GM21619 (cell line): ENCODE measurements around the gene ABCA9.
"Not testable (repeated sequence)": the region's sequence is repeated elsewhere in the genome, so short reads cannot be mapped to it uniquely, and the experiment has no call there.

Experiments
- ATAC-seq: cut with Tn5 transposase; IDR thresholded peaks from one replicate; pipeline ENCODE4 v1.9.1; 2021; ENCODE audit not compliant: unreplicated experiment

Gene ABCA9, protein sequence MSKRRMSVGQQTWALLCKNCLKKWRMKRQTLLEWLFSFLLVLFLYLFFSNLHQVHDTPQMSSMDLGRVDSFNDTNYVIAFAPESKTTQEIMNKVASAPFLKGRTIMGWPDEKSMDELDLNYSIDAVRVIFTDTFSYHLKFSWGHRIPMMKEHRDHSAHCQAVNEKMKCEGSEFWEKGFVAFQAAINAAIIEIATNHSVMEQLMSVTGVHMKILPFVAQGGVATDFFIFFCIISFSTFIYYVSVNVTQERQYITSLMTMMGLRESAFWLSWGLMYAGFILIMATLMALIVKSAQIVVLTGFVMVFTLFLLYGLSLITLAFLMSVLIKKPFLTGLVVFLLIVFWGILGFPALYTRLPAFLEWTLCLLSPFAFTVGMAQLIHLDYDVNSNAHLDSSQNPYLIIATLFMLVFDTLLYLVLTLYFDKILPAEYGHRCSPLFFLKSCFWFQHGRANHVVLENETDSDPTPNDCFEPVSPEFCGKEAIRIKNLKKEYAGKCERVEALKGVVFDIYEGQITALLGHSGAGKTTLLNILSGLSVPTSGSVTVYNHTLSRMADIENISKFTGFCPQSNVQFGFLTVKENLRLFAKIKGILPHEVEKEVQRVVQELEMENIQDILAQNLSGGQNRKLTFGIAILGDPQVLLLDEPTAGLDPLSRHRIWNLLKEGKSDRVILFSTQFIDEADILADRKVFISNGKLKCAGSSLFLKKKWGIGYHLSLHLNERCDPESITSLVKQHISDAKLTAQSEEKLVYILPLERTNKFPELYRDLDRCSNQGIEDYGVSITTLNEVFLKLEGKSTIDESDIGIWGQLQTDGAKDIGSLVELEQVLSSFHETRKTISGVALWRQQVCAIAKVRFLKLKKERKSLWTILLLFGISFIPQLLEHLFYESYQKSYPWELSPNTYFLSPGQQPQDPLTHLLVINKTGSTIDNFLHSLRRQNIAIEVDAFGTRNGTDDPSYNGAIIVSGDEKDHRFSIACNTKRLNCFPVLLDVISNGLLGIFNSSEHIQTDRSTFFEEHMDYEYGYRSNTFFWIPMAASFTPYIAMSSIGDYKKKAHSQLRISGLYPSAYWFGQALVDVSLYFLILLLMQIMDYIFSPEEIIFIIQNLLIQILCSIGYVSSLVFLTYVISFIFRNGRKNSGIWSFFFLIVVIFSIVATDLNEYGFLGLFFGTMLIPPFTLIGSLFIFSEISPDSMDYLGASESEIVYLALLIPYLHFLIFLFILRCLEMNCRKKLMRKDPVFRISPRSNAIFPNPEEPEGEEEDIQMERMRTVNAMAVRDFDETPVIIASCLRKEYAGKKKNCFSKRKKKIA (N-terminal part only)

DNA sequence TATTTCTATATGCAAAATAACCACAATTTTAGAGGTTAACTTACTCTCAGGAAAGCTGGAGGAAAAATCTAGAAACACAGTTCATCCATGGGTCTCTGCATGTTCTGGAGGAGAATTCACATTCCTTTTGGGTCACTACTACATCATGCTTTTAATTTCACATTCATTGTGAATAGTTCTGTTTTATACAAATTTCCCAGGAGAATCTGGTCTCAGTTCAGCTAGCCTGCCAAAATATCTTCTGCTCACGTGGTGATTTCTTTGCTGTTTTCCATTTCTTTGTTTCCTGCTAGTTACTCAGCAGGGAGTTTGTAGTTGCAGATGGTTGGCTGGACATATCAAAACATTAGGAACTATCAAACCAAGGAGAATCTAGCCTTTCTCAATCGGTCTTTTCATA, at the start of gene ABCA9:
Gene ABCA9 (minus strand): TSS at position 106 of the 400 bp plus-strand sequence. CDS start 9,801 bp downstream, outside the sequence.
- ATAC-seq = no peak

DNA sequence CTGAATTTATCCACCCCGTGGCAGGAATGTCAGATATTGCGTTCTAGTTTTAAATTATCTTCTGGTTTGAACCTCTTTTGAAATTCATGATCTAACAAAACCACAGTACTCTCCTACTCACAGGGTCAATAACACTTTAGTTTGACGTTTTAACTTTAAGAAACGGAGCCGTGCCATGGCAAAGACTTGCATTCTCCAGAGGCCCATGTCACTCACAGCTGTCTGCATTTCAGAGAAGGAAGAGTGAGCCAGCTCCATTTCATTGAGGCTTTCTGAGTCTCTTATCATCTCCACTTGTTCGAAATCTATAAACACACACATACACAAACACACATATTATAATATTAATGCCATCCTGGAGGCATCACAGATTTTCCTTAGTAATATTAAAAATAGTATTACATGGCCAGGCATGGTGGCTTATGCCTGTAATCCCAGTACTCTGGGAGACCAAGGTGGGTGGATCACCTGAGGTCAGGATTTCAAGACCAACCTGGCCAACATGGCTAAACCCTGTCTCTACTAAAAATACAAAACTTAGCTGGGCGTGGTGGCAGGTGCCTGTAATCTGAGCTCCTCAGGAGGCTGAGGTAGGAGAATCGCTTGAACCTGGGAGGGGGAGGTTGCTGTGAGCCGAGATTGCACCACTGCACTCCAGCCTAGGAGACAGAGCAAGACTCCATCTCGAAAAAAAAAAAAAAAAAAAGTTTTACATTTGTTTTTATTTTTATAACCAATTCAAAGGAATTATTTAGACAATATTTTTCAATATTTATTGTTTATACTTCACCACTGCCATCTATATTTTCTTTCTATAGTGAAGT, 45.4 kb upstream of the ABCA9 start:
- ATAC-seq = no peak

DNA sequence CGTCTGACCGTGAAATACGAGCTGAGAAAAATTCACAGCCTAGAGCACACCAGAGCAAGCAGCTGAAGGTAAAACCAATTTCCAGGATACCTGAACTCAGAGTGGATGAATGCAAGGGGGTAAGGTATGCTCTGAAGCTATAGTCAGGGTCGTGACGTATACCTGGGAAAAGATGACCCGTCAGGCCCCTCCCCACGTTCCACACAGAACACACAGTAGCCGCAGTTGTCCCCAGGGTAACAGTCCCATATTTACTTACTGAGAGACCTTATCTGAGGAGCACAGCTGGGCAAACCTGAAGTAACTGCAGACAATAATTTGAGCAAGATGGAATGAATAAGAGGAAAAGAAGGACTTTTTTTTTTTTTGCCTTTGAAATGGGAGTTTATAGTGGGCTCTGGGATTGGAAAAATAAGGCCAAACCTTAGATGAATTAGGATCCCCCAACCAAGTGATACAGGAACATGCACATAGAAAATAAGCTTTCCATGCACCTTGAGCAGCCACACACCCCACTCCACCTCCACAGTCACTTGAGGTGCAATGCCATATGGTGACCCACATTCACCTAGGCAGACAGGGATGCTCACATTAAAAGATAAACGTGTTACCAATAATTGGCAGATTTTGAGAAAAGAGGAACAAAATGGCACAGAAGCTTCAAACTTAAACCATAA, 43.0 kb upstream of the ABCA9 start:
- no peak for ATAC-seq

DNA sequence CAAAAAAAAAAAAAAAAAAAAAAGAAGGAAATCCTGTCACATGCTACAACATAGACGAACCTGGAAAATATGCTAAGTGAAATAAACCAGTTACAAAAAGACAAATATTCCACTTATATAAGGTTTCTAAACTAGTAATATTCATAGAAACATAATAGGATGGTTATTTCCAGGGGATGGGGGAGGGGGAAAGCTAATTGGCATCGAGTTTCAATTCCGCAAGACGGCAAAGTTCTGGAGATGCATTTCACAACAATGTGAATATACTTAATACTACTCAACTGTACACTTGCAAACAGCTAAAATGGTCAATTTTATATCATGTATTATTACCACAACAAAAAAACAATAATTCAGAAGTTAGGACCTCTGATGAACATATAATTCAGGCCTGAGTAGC, 37.9 kb upstream of the ABCA9 start:
- ATAC-seq = no peak

DNA sequence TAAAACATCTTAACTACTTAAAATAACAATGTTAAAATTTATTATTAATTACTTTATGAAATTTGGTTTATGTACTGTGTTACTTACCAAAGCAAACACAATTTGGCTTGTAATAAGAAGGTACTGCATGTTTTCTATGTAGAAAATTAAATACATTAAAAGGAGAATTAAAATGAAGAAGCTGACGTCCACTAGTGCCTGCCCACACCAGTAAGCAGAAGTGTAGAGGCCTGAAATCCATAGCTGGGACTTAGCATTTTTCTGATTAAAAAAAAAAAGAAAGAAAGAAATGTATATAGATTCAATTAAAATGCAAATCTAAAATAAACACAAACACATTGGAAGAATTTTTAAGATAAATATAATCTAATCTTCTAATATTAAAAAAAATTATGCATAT, 35.8 kb upstream of the ABCA9 start:
- no peak for ATAC-seq

DNA sequence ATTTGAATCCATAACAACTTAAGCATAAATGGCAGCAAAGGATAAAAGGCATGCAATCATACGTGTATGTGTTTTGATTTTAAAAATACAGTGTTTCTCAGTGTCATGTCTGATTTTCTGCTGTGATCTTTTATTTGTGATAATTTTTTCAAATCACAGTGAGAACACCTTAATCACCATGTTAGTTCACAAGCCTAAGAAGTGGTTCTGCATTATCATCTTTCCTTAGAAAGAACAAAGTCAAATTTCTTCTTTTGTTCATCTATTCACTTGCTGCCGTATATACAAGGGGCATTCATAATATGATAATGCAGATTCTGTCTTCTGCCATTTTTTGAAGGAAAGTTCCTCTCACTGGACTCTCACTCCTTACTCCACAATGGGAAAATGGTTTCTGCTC, 33.3 kb upstream of the ABCA9 start:
- no peak for ATAC-seq

DNA sequence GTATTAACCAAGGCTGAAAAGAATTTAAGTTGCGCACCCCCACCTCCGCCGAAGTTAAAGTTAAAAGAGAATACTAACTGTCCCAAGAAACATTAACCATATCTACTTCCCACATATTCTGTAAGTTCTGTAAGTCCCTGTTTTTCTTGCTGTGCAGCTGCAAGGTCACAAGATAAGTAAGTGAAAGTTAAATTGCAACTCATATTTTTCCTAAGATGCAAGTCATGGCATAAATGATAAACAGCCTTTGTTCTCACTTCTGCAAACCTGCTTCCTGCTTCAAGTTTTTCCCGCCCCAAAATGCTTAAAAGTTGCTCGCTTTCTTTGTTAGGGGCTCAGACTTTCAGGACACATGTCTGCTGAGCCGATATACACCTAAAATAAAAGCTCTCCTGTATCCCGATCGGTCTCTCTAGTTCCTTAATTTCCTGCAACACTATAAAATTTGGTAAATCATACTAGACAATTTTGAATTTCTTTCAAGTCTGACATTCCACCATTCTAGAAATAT, 32.6 kb upstream of the ABCA9 start:
- ATAC-seq = no peak

DNA sequence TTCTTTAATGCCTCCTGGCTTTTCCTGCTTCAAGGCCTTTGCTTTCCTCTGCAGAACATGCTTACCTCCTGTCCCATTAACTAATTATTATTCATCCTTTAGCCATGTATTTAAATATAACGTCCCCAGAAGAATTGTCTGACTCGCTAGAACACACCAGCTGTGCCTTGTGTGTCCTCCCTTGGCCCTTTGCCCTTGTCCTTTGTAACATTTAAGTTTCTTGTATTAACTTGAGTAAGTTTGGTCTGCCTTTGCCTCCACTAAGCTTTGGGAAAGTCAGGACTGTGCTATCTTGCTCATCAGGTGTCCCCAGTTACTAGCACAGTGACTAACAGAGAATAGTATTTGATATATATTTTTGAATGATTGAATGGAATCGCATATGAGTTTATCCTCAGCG, 29.6 kb upstream of the ABCA9 start:
- ATAC-seq = no peak

DNA sequence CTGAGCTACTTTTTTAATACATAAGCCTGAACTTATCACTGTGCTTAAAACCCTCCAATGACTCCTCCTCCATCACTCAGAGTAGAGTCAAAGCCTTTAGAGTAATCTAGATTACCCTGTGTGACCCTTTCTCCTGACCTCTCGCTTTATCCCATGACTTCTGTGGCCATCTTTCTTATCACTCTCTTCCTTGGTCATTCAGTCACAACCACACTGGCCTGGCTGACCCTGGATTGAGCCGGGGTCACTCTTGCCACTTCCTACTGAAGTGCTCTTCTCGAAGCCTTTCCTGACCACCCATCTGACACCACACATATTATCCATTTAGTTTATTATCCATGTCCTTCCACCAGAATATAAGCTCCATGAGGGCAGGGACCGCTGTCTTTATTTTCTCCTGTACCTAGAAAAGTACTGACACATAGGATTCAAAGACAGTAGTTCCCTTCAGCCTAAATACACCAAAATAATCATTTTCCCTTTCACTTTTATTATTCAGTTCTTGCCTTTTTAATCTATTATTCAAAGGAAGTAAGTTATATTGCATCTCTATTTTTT, 28.0 kb upstream of the ABCA9 start:
- ATAC-seq = no peak

DNA sequence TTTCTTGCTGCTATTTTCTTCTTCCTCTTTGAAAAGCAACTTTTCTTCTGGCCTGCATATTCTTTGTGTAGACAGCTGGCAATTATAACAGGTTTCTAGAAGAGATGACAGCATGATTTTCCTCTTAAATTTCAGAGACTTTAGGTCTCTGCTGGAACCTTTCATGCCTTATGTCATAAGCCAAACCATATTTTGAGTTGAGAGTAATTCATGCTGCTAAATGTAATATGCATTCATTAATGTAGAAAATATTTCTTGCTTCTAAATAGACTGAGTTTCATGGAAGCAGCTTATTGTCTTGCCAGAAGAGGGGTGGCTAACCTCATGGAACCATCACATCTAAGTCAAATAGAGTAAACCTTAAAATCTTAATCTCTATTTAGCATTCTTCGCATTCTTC, 25.9 kb upstream of the ABCA9 start:
- ATAC-seq = no peak

DNA sequence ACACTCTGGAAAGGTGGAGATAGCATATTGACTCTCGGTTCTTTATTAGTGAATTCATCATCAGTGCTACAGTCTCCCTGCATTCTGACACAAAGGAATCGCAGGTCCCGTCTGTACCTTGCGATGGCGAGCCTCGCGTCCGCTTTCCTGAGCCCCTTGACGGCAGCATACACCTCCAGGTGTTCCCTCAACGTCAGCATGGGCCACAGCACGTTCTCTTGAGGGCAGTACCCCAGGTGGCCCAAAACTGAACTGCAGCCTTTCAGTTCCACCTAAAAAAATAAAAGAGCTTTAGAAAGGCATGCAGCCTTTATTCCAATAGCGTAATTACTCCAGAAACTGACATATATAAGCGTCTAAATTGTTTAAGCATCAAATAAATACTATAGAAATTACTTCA, 24.2 kb upstream of the ABCA9 start:
- no peak for ATAC-seq

DNA sequence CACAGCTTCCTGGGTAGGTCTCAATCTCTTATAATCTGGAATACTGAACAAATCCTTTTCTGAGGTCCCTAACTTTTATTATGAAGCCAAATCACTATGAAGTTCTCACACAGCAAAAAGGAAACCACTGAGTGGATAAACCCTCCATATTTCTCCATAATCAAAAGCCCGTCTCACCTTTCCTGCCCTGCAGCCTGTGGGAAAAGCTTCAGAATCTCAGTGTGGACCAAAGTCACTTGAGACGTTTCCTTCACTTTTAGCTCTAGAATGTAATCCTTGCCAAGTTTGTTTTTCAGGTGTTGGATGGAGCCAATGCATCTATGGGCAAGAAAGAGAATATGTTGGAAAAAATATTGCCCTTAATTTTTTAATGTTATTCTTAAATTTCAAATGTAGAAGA, 22.0 kb upstream of the ABCA9 start:
- ATAC-seq = no peak

DNA sequence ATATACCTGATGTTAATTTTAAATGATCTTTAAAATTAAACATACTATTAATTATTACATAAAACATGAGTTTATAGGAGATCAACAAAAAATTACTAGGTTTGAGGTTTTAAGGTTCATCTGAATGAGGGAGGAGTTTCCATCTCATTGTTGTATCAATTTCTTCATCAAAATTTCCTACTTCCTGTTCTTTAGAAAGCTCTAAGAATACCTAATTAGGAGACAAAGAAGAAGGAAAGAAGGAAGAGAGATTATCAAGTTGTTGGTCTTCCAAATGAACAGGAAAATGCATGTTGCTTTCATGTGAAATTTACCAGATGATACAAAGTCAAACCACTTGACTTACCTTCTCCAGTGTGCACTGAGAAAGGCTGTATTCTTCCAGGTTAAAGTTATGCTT, 18.1 kb upstream of the ABCA9 start:
- ATAC-seq = no peak

DNA sequence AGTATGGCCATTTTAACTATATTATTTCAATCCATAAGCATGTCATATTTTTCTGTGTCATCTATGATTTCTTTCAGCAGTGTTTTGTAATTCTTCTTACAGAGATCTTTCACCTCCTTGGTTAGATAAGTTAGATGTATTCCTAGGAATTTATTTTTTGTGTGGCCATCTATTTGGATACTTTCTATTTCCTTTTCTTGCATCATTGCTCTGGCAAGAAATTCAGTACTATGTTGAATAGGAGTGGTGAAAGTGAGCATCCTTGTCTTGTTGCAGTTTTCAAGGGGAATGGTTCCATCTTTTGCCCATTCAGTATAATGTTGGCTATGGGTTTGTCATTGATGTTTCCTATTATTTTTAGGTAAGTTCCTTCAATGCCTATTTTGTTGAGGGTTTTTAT, 15.1 kb upstream of the ABCA9 start:
- no peak for ATAC-seq

DNA sequence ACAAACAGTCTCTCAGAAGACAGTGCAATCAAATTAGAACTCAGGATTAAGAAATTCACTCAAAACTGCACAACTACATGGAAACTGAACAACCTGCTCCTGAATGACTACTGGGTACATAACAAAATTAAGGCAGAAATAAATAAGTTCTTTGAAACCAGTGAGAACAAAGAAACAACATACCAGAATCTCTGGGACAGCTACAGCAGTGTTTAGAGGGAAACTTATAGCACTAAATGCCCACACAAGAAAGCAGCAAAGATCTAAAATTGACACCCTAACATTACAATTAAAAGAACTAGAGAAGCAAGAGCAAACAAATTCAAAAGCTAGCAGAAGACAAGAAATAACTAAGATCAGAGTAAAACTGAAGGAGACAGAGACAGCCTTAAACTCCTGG, 12.7 kb upstream of the ABCA9 start:
- not testable (repeated sequence) for ATAC-seq

DNA sequence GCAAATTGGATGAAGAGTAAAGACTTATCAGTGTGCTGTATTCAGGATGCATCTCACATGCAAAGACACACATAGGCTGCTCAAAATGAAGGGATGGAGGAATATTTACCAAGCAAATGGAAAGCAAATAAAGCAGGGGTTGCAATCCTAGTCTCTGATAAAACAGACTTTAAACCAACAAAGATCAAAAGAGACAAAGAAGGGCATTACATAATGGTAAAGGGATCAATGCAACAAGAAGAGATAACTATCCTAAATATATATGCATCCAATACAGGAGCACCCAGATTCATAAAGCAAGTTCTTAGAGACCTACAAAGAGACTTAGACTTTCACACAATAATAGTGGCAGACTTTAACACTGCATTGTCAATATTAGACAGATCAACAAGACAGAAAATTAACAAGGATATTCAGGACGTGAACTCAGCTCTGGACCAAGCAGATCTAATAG, 12.1 kb upstream of the ABCA9 start:
- ATAC-seq = not testable (repeated sequence)

DNA sequence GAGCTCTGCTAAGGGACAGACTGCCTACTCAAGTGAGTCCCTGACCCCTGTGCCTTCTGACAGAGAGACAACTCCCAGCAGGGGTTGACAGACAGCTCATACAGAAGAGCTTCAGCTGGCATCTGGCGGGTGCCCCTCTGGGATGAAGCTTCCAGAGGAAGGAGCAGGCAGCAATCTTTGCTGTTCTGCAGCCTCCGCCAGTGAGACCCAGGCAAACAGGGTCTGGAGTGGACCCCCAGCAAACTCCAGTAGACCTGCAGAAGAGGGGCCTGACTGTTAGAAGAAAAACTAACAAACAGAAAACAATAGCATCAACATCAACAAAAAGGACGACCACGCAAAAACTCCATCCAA, 10.5 kb upstream of the ABCA9 start:
- ATAC-seq = not testable (repeated sequence)

DNA sequence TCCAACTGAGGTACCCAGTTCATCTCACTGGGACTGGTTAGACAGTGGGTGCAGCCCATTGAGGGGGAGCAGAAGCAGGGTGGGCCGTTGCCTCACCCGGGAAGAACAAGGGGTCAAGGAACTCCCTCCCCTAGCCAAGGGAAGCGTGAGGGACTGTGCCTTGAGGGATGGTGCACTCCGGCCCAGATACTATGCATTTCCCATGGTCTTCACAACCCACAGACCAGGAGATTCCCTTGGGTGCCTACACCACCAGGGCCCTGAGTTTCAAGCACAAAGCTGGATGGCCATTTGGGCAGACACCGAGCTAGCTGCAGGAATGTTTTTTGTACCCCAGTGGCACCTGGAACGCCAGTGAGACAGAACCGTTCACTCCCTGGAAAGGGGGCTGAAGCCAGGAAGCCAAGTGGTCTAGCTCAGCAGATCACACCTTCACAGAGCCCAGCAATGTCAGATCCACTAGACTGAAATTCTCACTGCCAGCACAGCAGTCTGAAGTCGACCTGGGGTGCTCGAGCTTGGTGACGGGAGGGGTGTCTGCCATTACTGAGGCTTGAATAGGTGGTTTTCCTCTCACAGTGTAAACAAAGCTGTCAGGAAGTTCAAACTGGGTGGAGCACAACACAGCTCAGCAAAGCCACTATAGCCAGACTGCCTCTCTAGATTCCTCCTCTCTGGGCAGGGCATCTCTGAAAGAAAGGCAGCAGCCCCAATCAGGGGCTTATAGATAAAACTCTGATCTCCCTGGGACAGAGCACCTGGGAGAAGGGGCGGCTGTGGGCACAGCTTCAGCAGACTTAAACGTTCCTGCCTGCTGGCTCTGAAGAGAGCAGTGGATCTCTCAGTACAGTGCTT, 9.9 kb upstream of the ABCA9 start:
- not testable (repeated sequence) for ATAC-seq
